Activated T-cell treated with anti-CD3 and anti-CD28 coated beads, Interleukin-2, amount 50 U/mL, for 72 hours (primary cell): ENCODE results near the gene RNASEH1. TPM values are rescaled to one million over a fixed set of nuclear protein-coding genes. Genes with fewer than 3 reads are reported as not detected.
"Not testable (repeated sequence)": the region's sequence is repeated elsewhere in the genome, so short reads cannot be mapped to it uniquely, and the experiment has no call there.

ENCODE experiments used
- ATAC-seq, 2 donors: fragments of 150-1000 bp; cut with Tn5 transposase; replicated peaks in 1 of 2; 2 replicates each; pipeline ENCODE4 v1.10.0; 2021; ENCODE audit warnings: moderate library complexity in 2 of 2, mild to moderate bottlenecking in 1 of 2
- DNase-seq, 2 donors: peaks; one replicate each; pipeline ENCODE4 v3.0.0; 2021 to 2022; ENCODE audit warnings: mixed read lengths in 1 of 2
- H3K27ac Mint-ChIP-seq: one replicate; pipeline ENCODE4 v1.8.0; 2022; ENCODE audit warnings: mild to moderate bottlenecking, moderate library complexity, mixed read lengths
- H3K27me3 Mint-ChIP-seq: one replicate; pipeline ENCODE4 v1.8.0; 2022; ENCODE audit warnings: low read depth, mixed read lengths
- H3K36me3 Mint-ChIP-seq, 2 donors: one replicate each; pipeline ENCODE4 v1.8.0; 2022; ENCODE audit warnings: mixed read lengths in 2 of 2, mild to moderate bottlenecking in 1 of 2; ENCODE audit not compliant: insufficient read depth in 2 of 2
- H3K4me1 Mint-ChIP-seq: one replicate; pipeline ENCODE4 v1.8.0; 2022; ENCODE audit warnings: low read depth, mixed read lengths
- H3K4me3 Mint-ChIP-seq, 2 donors: one replicate each; pipeline ENCODE4 v1.8.0; 2022; ENCODE audit warnings: mild to moderate bottlenecking in 2 of 2, mixed read lengths in 2 of 2, moderate library complexity in 2 of 2
- H3K9me3 Mint-ChIP-seq, 2 donors: one replicate each; pipeline ENCODE4 v1.8.0; 2022; ENCODE audit warnings: mixed read lengths in 2 of 2
- total RNA-seq, 2 donors: library from RNA; stranded (reverse); gene quantifications; one replicate each; pipeline ENCODE4 v1.2.3, GENCODE V29; 2022

Gene RNASEH1
- total RNA-seq, 2 donors from 2014 or later = 23.4 to 24.1 TPM

- not testable (repeated sequence) for ATAC-seq, H3K36me3 Mint-ChIP-seq, H3K27ac Mint-ChIP-seq, DNase-seq, H3K27me3 Mint-ChIP-seq, H3K9me3 Mint-ChIP-seq, H3K4me3 Mint-ChIP-seq, H3K4me1 Mint-ChIP-seq
These were observed 61.4 kb downstream of the RNASEH1 start for GRCh38 chr2:3496708-3497080.

Other genes starting within 250 kb of the RNASEH1 start
- 10 to 100 TPM; 34.5 to 35.1 TPM for gene EIPR1, start 180.5 kb downstream of the RNASEH1 start, total RNA-seq
- gene TRAPPC12, start 178.6 kb downstream of the RNASEH1 start, total RNA-seq = 10 to 100 TPM; 85.4 to 86.0 TPM
- gene ADI1, start 38.8 kb downstream of the RNASEH1 start, total RNA-seq = 10 to 100 TPM; 24.1 to 26.4 TPM
- 1,000 to 10,000 TPM; 1,606 to 1,760 TPM for gene RPS7, start 16.9 kb upstream of the RNASEH1 start, total RNA-seq
- gene COLEC11, start 36.8 kb upstream of the RNASEH1 start, total RNA-seq = under 1 TPM; 0.21 to 0.41 TPM
- gene ALLC, start 99.9 kb upstream of the RNASEH1 start, total RNA-seq = not detected
- gene DCDC2C, start 145.2 kb upstream of the RNASEH1 start, total RNA-seq = not detected